Progenitor cell of endocrine pancreas (in vitro differentiated cells): Measurements from ENCODE around the gene ZNF618. TPM values are rescaled to one million over a fixed set of nuclear protein-coding genes. Genes with fewer than 3 reads are reported as not detected.

ENCODE experiments used
- DNase-seq: peaks from one replicate; pipeline ENCODE4 v3.0.0; 2021; ENCODE audit warnings: low spot score; ENCODE audit not compliant: unreplicated experiment
- H3K27ac Mint-ChIP-seq: 2 replicates; pipeline ENCODE4 v1.8.0; 2021; ENCODE audit warnings: mild to moderate bottlenecking, moderate library complexity, mixed read lengths
- H3K27me3 Mint-ChIP-seq: 2 replicates; pipeline ENCODE4 v1.8.0; 2021; ENCODE audit warnings: mixed read lengths
- H3K36me3 Mint-ChIP-seq: 2 replicates; pipeline ENCODE4 v1.8.0; 2022; ENCODE audit warnings: mixed read lengths; ENCODE audit not compliant: insufficient read depth
- H3K4me1 Mint-ChIP-seq: 2 replicates; pipeline ENCODE4 v1.8.0; 2021; ENCODE audit warnings: low read depth, mixed read lengths
- H3K4me3 Mint-ChIP-seq: 2 replicates; pipeline ENCODE4 v1.8.0; 2021; ENCODE audit warnings: low read depth, mild to moderate bottlenecking, moderate library complexity, mixed read lengths
- H3K9me3 Mint-ChIP-seq: 2 replicates; pipeline ENCODE4 v1.8.0; 2021; ENCODE audit warnings: low read depth, mixed read lengths
- CTCF ChIP-seq: fragments of 200-600 bp; sonication (generic); IDR thresholded peaks from one replicate; pipeline ENCODE4 v1.5.0; 2021; ENCODE audit warnings: antibody characterized with exemption, mild to moderate bottlenecking; ENCODE audit not compliant: unreplicated experiment
- total RNA-seq: library from RNA; stranded (reverse); gene quantifications from 2 replicates; pipeline ENCODE4 v1.2.1, GENCODE V29; 2021

Gene ZNF618
- total RNA-seq, 1 donor from 2014 or later, result 85.8 TPM

- Mint-ChIP-seq H3K27ac (peak overlapping the region; percentile 53), H3K4me3 (no peak overlapping the region), H3K36me3 (peaks cover 7% of the 10 kb centered on the region), H3K9me3 (no peaks in the 10 kb centered on the region), H3K4me1 (peaks cover 22% of the 10 kb centered on the region), H3K27me3 (no peaks in the 10 kb centered on the region)
- DNase-seq, result no peak
- no peak for TF ChIP-seq CTCF
Observed at GRCh38 chr9:113957821-113958341, 81.8 kb downstream of the ZNF618 start.

GRCh38 chr9:113958556-113958955 is 82.4 kb downstream of the ZNF618 start:
- no peak overlapping the region for H3K27ac Mint-ChIP-seq
- no peak for TF ChIP-seq CTCF

GRCh38 chr9:113960768-113961167 is 84.7 kb downstream of the ZNF618 start:
- Mint-ChIP-seq H3K4me3 (no peak overlapping the region), H3K36me3 (peaks cover 7% of the 10 kb centered on the region), H3K9me3 (no peaks in the 10 kb centered on the region), H3K4me1 (peaks cover 19% of the 10 kb centered on the region), H3K27me3 (no peaks in the 10 kb centered on the region), H3K27ac (no peak overlapping the region)
- DNase-seq, result no peak
- TF ChIP-seq CTCF, result no peak

More at GRCh38 chr9:113958556-113958955, 82.4 kb downstream of the ZNF618 start:
- peaks cover 17% of the 10 kb centered on the region for H3K4me1 Mint-ChIP-seq
- peaks cover 7% of the 10 kb centered on the region for H3K36me3 Mint-ChIP-seq
- no peak for DNase-seq
- H3K9me3 Mint-ChIP-seq, result no peaks in the 10 kb centered on the region
- H3K27me3 Mint-ChIP-seq, result no peaks in the 10 kb centered on the region
- H3K4me3 Mint-ChIP-seq, result no peak overlapping the region

GRCh38 chr9:113962396-113962795 is 86.3 kb downstream of the ZNF618 start:
- Mint-ChIP-seq H3K36me3 (peaks cover 11% of the 10 kb centered on the region), H3K4me1 (peaks cover 30% of the 10 kb centered on the region), H3K9me3 (no peaks in the 10 kb centered on the region), H3K27me3 (no peaks in the 10 kb centered on the region), H3K4me3 (no peak overlapping the region), H3K27ac (peak overlapping the region; percentile 29)
- DNase-seq, result no peak
- TF ChIP-seq CTCF, result no peak

GRCh38 chr9:113963017-113963620 is 87.0 kb downstream of the ZNF618 start:
- Mint-ChIP-seq H3K36me3 (peaks cover 11% of the 10 kb centered on the region), H3K9me3 (no peaks in the 10 kb centered on the region), H3K27me3 (no peaks in the 10 kb centered on the region), H3K4me3 (no peak overlapping the region), H3K27ac (no peak overlapping the region), H3K4me1 (peaks cover 29% of the 10 kb centered on the region)
- peak; percentile 67 for TF ChIP-seq CTCF
- DNase-seq, result no peak
